ENCODE measurements around the gene S100A2. TPM values are rescaled to one million over a fixed set of nuclear protein-coding genes. Genes with fewer than 3 reads are reported as not detected.

Gene S100A2
- 2.3 TPM for total RNA-seq

GRCh38 chr1:153565529-153566374, at the start of gene S100A2:
Gene S100A2, minus strand, starts transcription at chr1:153565844. Its CDS starts 1,967 bp downstream, at chr1:153563877.

GRCh38 chr1:153612755-153613331, 47.2 kb upstream of the S100A2 start, which contains the start of gene S100A16:
Gene S100A16, minus strand, starts transcription at chr1:153613137. Its CDS starts 4,986 bp downstream, at chr1:153608151.

GRCh38 chr1:153548722-153549688, 16.6 kb downstream of the S100A2 start, which contains the start of gene S100A3:
Gene S100A3, minus strand, starts transcription at chr1:153549258. Its CDS starts 773 bp downstream, at chr1:153548485.

GRCh38 chr1:153545067-153546055, 20.3 kb downstream of the S100A2 start, which contains the start of gene S100A4:
Gene S100A4, minus strand, starts transcription at chr1:153545806. Its CDS starts 1,012 bp downstream, at chr1:153544794.

GRCh38 chr1:153540394-153541361, 25.0 kb downstream of the S100A2 start, which contains the start of gene S100A5:
Gene S100A5, minus strand, starts transcription at chr1:153540934. Its CDS starts 743 bp downstream, at chr1:153540191.

GRCh38 chr1:153535242-153536011, 30.2 kb downstream of the S100A2 start, which contains the start of gene S100A6:
Gene S100A6, minus strand, starts transcription at chr1:153535991. Its CDS starts 652 bp downstream, at chr1:153535339.

Other genes with a start within 250 kb of the S100A2 start
- gene PGLYRP4, start 217.0 kb downstream of the S100A2 start, total RNA-seq, result 0.27 TPM
- 197 TPM for gene S100A9, start 208.0 kb downstream of the S100A2 start, total RNA-seq
- gene S100A12, start 190.2 kb downstream of the S100A2 start, total RNA-seq, result 3.5 TPM
- gene S100A8, start 174.8 kb downstream of the S100A2 start, total RNA-seq, result 23.5 TPM
- gene S100A7A, start 149.3 kb downstream of the S100A2 start, total RNA-seq, result not detected
- gene S100A7, start 105.2 kb downstream of the S100A2 start, total RNA-seq, result not detected
- 36.1 TPM for gene S100A6, start 29.9 kb downstream of the S100A2 start, total RNA-seq
- not detected for gene S100A5, start 24.9 kb downstream of the S100A2 start, total RNA-seq
- gene S100A4, start 20.0 kb downstream of the S100A2 start, total RNA-seq, result 77.8 TPM
- gene S100A3, start 16.6 kb downstream of the S100A2 start, total RNA-seq, result 1.0 TPM
- 39.4 TPM for gene S100A16, start 47.3 kb upstream of the S100A2 start, total RNA-seq
- gene S100A14, start 50.5 kb upstream of the S100A2 start, total RNA-seq, result 4.4 TPM
- 13.2 TPM for gene S100A13, start 61.7 kb upstream of the S100A2 start, total RNA-seq
- 3.5 TPM for gene S100A1, start 62.6 kb upstream of the S100A2 start, total RNA-seq
- gene CHTOP, start 68.2 kb upstream of the S100A2 start, total RNA-seq, result 109 TPM
- 43.6 TPM for gene SNAPIN, start 92.9 kb upstream of the S100A2 start, total RNA-seq
- 175 TPM for gene ILF2, start 105.1 kb upstream of the S100A2 start, total RNA-seq
- gene NPR1, start 112.8 kb upstream of the S100A2 start, total RNA-seq, result 6.8 TPM
- 55.7 TPM for gene INTS3, start 162.2 kb upstream of the S100A2 start, total RNA-seq
- 16.4 TPM for gene SLC27A3, start 209.6 kb upstream of the S100A2 start, total RNA-seq

All from camera-type eye (tissue), 1 donor.